Gastrocnemius medialis (tissue), 4 donors: ENCODE data around the gene UAP1L1.

ENCODE experiments used
- POLR2A ChIP-seq, 2 donors: fragments of 450-650 bp; IDR thresholded peaks; one replicate each; pipeline ENCODE4 v1.6.1; 2017; ENCODE audit warnings: antibody characterized with exemption in 2 of 2, mild to moderate bottlenecking in 2 of 2, moderate library complexity in 2 of 2
- TF ChIP-seq, protein P1 (sequence below), 5 experiments: fragments of 450-650 bp in 3 of 5; fragments of 200-600 bp in 2 of 5; sonication (generic) in 2 of 5; IDR thresholded peaks in 4 of 5; conservative IDR thresholded peaks in 1 of 5; 1 replicate in 4 of 5; 2 replicates in 1 of 5; pipeline ENCODE4 v1.5.1; 2016 to 2019; ENCODE audit warnings: antibody characterized with exemption in 5 of 5, mild to moderate bottlenecking in 3 of 5, moderate library complexity in 3 of 5

DNA sequence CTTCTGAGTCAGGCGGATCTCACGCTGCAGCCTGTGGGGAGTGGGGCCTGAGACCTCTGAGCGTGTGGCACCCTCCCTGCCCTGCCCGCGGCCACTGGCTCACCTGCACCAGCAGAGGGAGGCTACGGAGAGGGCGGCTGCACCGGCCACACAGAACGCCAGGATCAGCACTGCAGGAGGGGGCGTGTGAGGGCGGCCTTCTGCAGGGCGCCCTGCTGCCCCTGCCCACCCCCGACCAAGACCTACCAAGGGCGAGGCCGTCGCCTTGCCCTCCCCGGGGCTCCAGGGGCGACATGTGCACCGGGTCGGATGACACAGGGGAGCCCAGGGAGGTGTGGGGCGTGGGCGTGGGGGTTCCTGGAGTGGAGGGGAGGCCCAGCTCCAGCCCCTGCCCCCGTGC, 36.7 kb upstream of the UAP1L1 start:
- TF ChIP-seq POLR2A (IDR thresholded peaks at IDR 0.05) = no peak
- TF ChIP-seq, protein P1, sequence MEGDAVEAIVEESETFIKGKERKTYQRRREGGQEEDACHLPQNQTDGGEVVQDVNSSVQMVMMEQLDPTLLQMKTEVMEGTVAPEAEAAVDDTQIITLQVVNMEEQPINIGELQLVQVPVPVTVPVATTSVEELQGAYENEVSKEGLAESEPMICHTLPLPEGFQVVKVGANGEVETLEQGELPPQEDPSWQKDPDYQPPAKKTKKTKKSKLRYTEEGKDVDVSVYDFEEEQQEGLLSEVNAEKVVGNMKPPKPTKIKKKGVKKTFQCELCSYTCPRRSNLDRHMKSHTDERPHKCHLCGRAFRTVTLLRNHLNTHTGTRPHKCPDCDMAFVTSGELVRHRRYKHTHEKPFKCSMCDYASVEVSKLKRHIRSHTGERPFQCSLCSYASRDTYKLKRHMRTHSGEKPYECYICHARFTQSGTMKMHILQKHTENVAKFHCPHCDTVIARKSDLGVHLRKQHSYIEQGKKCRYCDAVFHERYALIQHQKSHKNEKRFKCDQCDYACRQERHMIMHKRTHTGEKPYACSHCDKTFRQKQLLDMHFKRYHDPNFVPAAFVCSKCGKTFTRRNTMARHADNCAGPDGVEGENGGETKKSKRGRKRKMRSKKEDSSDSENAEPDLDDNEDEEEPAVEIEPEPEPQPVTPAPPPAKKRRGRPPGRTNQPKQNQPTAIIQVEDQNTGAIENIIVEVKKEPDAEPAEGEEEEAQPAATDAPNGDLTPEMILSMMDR (IDR thresholded peaks at IDR 0.05 in 4 of 5, conservative IDR thresholded peaks at IDR 0.05 in 1 of 5) = no peak
